Measurements from ENCODE around the gene TMEM171.

The TMEM171 gene

GRCh38 chr5:73121119-73121463, 716 bp downstream of the TMEM171 start:
- DNase-seq, result peak; percentile 31

- DNase-seq, result peak; percentile 71
These were observed 2.8 kb downstream of the TMEM171 start for GRCh38 chr5:73122875-73123810.

- DNase-seq, result no peak
These were observed 4.9 kb downstream of the TMEM171 start for GRCh38 chr5:73125289-73125688.

GRCh38 chr5:73126381-73126780, 6.0 kb downstream of the TMEM171 start:
- no peak for DNase-seq

- no peak for DNase-seq
These were observed 6.6 kb downstream of the TMEM171 start for GRCh38 chr5:73126957-73127356.

GRCh38 chr5:73129143-73129542, 8.8 kb downstream of the TMEM171 start:
- DNase-seq, result no peak

- no peak for DNase-seq
These were observed 10.4 kb downstream of the TMEM171 start for GRCh38 chr5:73130811-73131210.

GRCh38 chr5:73131711-73132425, 11.5 kb downstream of the TMEM171 start:
- no peak for DNase-seq

GRCh38 chr5:73132759-73133158, 12.4 kb downstream of the TMEM171 start:
- DNase-seq, result no peak

- DNase-seq, result no peak
These were observed 14.6 kb downstream of the TMEM171 start for GRCh38 chr5:73135021-73135420.

- peak; percentile 69 for DNase-seq
These were observed 15.2 kb downstream of the TMEM171 start for GRCh38 chr5:73135429-73136054.

- peak; percentile 50 for DNase-seq
These were observed 15.7 kb downstream of the TMEM171 start for GRCh38 chr5:73136055-73136562.

- DNase-seq, result no peak
These were observed 17.5 kb downstream of the TMEM171 start for GRCh38 chr5:73137563-73138530.

GRCh38 chr5:73139485-73139884, 19.1 kb downstream of the TMEM171 start:
- no peak for DNase-seq

GRCh38 chr5:73140801-73141200, 20.4 kb downstream of the TMEM171 start:
- no peak for DNase-seq

- no peak for DNase-seq
These were observed 21.7 kb downstream of the TMEM171 start for GRCh38 chr5:73142035-73142434.

- DNase-seq, result no peak
These were observed 23.3 kb downstream of the TMEM171 start for GRCh38 chr5:73143716-73144115.

GRCh38 chr5:73149540-73149939, 29.2 kb downstream of the TMEM171 start:
- no peak for DNase-seq

GRCh38 chr5:73150876-73151275, 30.5 kb downstream of the TMEM171 start:
- no peak for DNase-seq

- no peak for DNase-seq
These were observed 31.5 kb downstream of the TMEM171 start for GRCh38 chr5:73151766-73152410.

Measured in fibroblast of skin of right quadriceps (primary cell).